NCI-H460 (cell line): ENCODE measurements around the gene STIM2. TPM values are rescaled to one million over a fixed set of nuclear protein-coding genes. Genes with fewer than 3 reads are reported as not detected.
A peak's percentile ranks its signal among the peaks of the same experiment; 100 is the strongest.
"Not testable (repeated sequence)": the region's sequence is repeated elsewhere in the genome, so short reads cannot be mapped to it uniquely, and the experiment has no call there.

Experiments used
- DNase-seq: peaks from one replicate; pipeline ENCODE4 v3.0.0-alpha.2; 2016; ENCODE audit warnings: low read depth; ENCODE audit errors: extremely low read depth
- polyA plus RNA-seq: library from polyadenylated mRNA; depleted of rRNA; stranded (reverse); fragments of >200 nt; gene quantifications from 2 replicates; pipeline ENCODE4 v1.2.3, GENCODE V29; 2014; cell fraction: nucleus; rRNA removed
- total RNA-seq: library from RNA; depleted of rRNA; stranded (reverse); fragments of >200 nt; shearing (Covaris generic); gene quantifications from 2 replicates; pipeline ENCODE4 v1.2.3, GENCODE V29; 2014; rRNA removed

Gene STIM2
- total RNA-seq = 10.6 and 12.4 TPM in 2 replicates
- 12.6 and 13.5 TPM in 2 replicates for polyA plus RNA-seq

- peak; percentile 94 for DNase-seq
These were observed at the start of gene STIM2 for GRCh38 chr4:26860157-26860921. Gene STIM2 (plus strand): TSS chr4:26860841.

- DNase-seq = not testable (repeated sequence)
These were observed 49.1 kb upstream of the STIM2 start for GRCh38 chr4:26811571-26811970.

GRCh38 chr4:26812049-26812714 is 48.5 kb upstream of the STIM2 start:
- DNase-seq = no peak

- DNase-seq = no peak
These were observed 46.9 kb upstream of the STIM2 start for GRCh38 chr4:26813698-26814097.

GRCh38 chr4:26815199-26815598 is 45.4 kb upstream of the STIM2 start:
- DNase-seq = no peak

GRCh38 chr4:26815706-26816105 is 44.9 kb upstream of the STIM2 start:
- DNase-seq = no peak

GRCh38 chr4:26819026-26819425 is 41.6 kb upstream of the STIM2 start:
- DNase-seq = no peak

- DNase-seq = no peak
These were observed 41.1 kb upstream of the STIM2 start for GRCh38 chr4:26819478-26820095.

- DNase-seq = no peak
These were observed 40.3 kb upstream of the STIM2 start for GRCh38 chr4:26820346-26820745.

- no peak for DNase-seq
These were observed 39.6 kb upstream of the STIM2 start for GRCh38 chr4:26821031-26821430.

- DNase-seq = no peak
These were observed 38.8 kb upstream of the STIM2 start for GRCh38 chr4:26821677-26822503.

- DNase-seq = no peak
These were observed 38.1 kb upstream of the STIM2 start for GRCh38 chr4:26822546-26822945.

GRCh38 chr4:26822974-26823373 is 37.7 kb upstream of the STIM2 start:
- DNase-seq = not testable (repeated sequence)

GRCh38 chr4:26823583-26823982 is 37.1 kb upstream of the STIM2 start:
- no peak for DNase-seq

- DNase-seq = no peak
These were observed 36.0 kb upstream of the STIM2 start for GRCh38 chr4:26824667-26825066.

GRCh38 chr4:26826721-26827120 is 33.9 kb upstream of the STIM2 start:
- DNase-seq = no peak

- not testable (repeated sequence) for DNase-seq
These were observed 33.3 kb upstream of the STIM2 start for GRCh38 chr4:26827336-26827735.

GRCh38 chr4:26827798-26828197 is 32.8 kb upstream of the STIM2 start:
- no peak for DNase-seq

- DNase-seq = no peak
These were observed 31.6 kb upstream of the STIM2 start for GRCh38 chr4:26829018-26829417.

- DNase-seq = no peak
These were observed 30.6 kb upstream of the STIM2 start for GRCh38 chr4:26830033-26830432.

- DNase-seq = no peak
These were observed 29.9 kb upstream of the STIM2 start for GRCh38 chr4:26830701-26831100.
